ENCODE data around the gene KRTAP5-3. TPM values are rescaled to one million over a fixed set of nuclear protein-coding genes. Genes with fewer than 3 reads are reported as not detected.

KRTAP5-3 gene
- total and polyA plus RNA-seq, 2 of the 8 experiments (the other 6 are each of a cell fraction or from before 2014, with no cell fraction given): not detected

GRCh38 chr11:1636291-1636950 lies 28.2 kb upstream of the KRTAP5-3 start:
- no peak overlapping the region for H2BK20ac ChIP-seq (ENCODE audit: low read length)
- POLR2A ChIA-PET (ENCODE audit: partially characterized antibody): no interaction called here
- H3K23ac ChIP-seq (ENCODE audit: insufficient read length): no peak overlapping the region
- no peak overlapping the region for H3K27ac ChIP-seq (ENCODE audit: low read depth, low read length)
- H3K9me3 ChIP-seq (ENCODE audit: insufficient read depth in 2 of 2, low read depth in 1 of 2, low read length in 1 of 2): no peaks in the 10 kb centered on the region
- H4K20me1 ChIP-seq (replicated peaks in 1 of 2; ENCODE audit: control insufficient read depth in 1 of 2, insufficient read depth in 2 of 2, low read length in 2 of 2): no peaks in the 10 kb centered on the region
- H3K18ac ChIP-seq (ENCODE audit: extremely low read depth, low read length): no peak overlapping the region
- no peaks in the 10 kb centered on the region; a peak in 1 of 7 replicates for H3K4me1 ChIP-seq (replicated peaks in 1 of 4; ENCODE audit: control insufficient read depth in 3 of 4, insufficient read depth in 4 of 4, low read length in 3 of 4)
- H3K36me3 ChIP-seq (ENCODE audit: control insufficient read depth in 2 of 4, insufficient read depth in 4 of 4, low read length in 3 of 4): no peaks in the 10 kb centered on the region
- H4K91ac ChIP-seq (replicated peaks; ENCODE audit: insufficient read length, low read length): no peak overlapping the region
- H3K56ac ChIP-seq (replicated peaks; ENCODE audit: insufficient read length, low read depth, low read length): no peak overlapping the region
- no peaks in the 10 kb centered on the region for H3K79me1 ChIP-seq (ENCODE audit: low read depth, low read length)
- no peak for TF ChIP-seq SUZ12 (IDR thresholded peaks at IDR 0.05; ENCODE audit: low read length)
- no peak for TF ChIP-seq SP4 (IDR thresholded peaks at IDR 0.05; ENCODE audit: low read length)
- TF ChIP-seq CTBP2 (IDR thresholded peaks at IDR 0.05; ENCODE audit: borderline replicate concordance, insufficient read depth, insufficient read length, low read length): no peak
- TF ChIP-seq TEAD4 (IDR thresholded peaks at IDR 0.05; ENCODE audit: low read depth, low read length): no peak
- no peak for TF ChIP-seq RBBP5 (IDR thresholded peaks at IDR 0.05; ENCODE audit: borderline replicate concordance, low read depth, low read length)
- TF ChIP-seq CHD1 (IDR thresholded peaks at IDR 0.05; ENCODE audit: low read depth, low read length): no peak
- TF ChIP-seq RAD21 (IDR thresholded peaks at IDR 0.05 in 1 of 2, conservative IDR thresholded peaks at IDR 0.05 in 1 of 2; ENCODE audit: low read depth in 2 of 2, low read length in 2 of 2): no peak
- TF ChIP-seq KDM1A (IDR thresholded peaks at IDR 0.05; ENCODE audit: borderline replicate concordance, low read length): no peak
- no peak overlapping the region for H2BK12ac ChIP-seq (ENCODE audit: low read depth, low read length)
- FAIRE-seq (no peak), DNase-seq (ENCODE audit: low read depth in 1 of 2, low spot score in 2 of 2) (no peak)
- H2AK5ac ChIP-seq (ENCODE audit: low read depth, low read length): no peak overlapping the region
- H2BK5ac ChIP-seq (ENCODE audit: low read depth, low read length): no peak overlapping the region
- no peak overlapping the region for H3K4ac ChIP-seq (replicated peaks; ENCODE audit: insufficient read length, low read depth, low read length)
- H3K9ac ChIP-seq (replicated peaks in 1 of 4; ENCODE audit: extremely low read depth in 1 of 4, low read depth in 3 of 4, low read length in 3 of 4): no peak overlapping the region
- H3K4me2 ChIP-seq (ENCODE audit: insufficient read depth in 1 of 2, low read depth in 2 of 2, low read length in 2 of 2): no peak overlapping the region
- 0 out of 2 replicates have a peak overlapping the region, but pooled peaks have one; percentile 16 for H2BK15ac ChIP-seq (ENCODE audit: low read length)
- H3K27me3 ChIP-seq (replicated peaks in 1 of 4; ENCODE audit: control insufficient read depth in 3 of 4, extremely low read depth in 1 of 4, insufficient read depth in 3 of 4, low read length in 3 of 4): no peaks in the 10 kb centered on the region; a peak in 2 of 7 replicates
- H3K14ac ChIP-seq (ENCODE audit: insufficient read length): no peak overlapping the region
- CTCF ChIA-PET (ENCODE audit: partially characterized antibody): interaction anchor here (1.4 to 6.3 kb wide), 4 partner anchors 9 to 197 kb away, joined by 3 to 43 read pairs (median 4); partner anchors contain the start of gene KRTAP5-2
- H2AFZ ChIP-seq (ENCODE audit: low read length): no peak overlapping the region
- no peak overlapping the region for H3K4me3 ChIP-seq (ENCODE audit: extremely low read depth in 1 of 4, insufficient read depth in 2 of 4, low read depth in 3 of 4, low read length in 4 of 4)
- no peaks in the 10 kb centered on the region for H3K79me2 ChIP-seq (ENCODE audit: control insufficient read depth in 1 of 2, insufficient read depth in 2 of 2, low read length in 2 of 2)
- H4K8ac ChIP-seq (ENCODE audit: extremely low read depth, insufficient read depth, low read length): no peak overlapping the region; the same call in 1 of the 2 replicates
- H2BK120ac ChIP-seq (replicated peaks; ENCODE audit: low read depth, low read length): no peak overlapping the region
- 89% methylated on average over 19 of the region's 19 CpGs; no CpG with 5 or more reads in 1 of the 2 experiments for WGBS, 2 experiments (ENCODE audit: extremely low coverage in 1 of 2, insufficient coverage in 1 of 2, insufficient read length in 1 of 2, insufficient replicate concordance in 2 of 2, low coverage in 1 of 2, low lambda C conversion rate in 2 of 2, missing lambda C conversion rate in 1 of 2)
- H3K23me2 ChIP-seq (ENCODE audit: low read depth, low read length): no peaks in the 10 kb centered on the region; the same call in 1 of the 2 replicates
- no peak overlapping the region for H4K5ac ChIP-seq (ENCODE audit: insufficient read length, low read depth, low read length)

Measured in H1 (cell line).